Measurements from ENCODE around the gene SGCA. TPM values are rescaled to one million over a fixed set of nuclear protein-coding genes. Genes with fewer than 3 reads are reported as not detected.

SGCA gene
- total and polyA plus RNA-seq, 2 donors (not counting 3 experiments of a cell fraction or from before 2014, with no cell fraction given) = not detected

GRCh38 chr17:50199211-50199802 lies 33.5 kb downstream of the SGCA start:
- intact Hi-C loops (cut with micrococcal nuclease) = no loop called here
- ChIA-PET CTCF (interaction anchor here (1.0 to 3.9 kb wide), 18 partner anchors 11 to 302 kb away, joined by 3 to 390 read pairs (median 10); partner anchors contain the start of genes LRRC59, RSAD1 and TMEM92), POLR2A (interaction anchor here (0.6 kb wide), 1 partner anchor 78 kb away, joined by 8 read pairs; no protein-coding TSS in a partner anchor)
- dilution Hi-C loops (cut with MboI; ENCODE audit: extremely low pct_ligation_motif_present, low sequenced_read_pairs) = no loop called here
- Histone ChIP-seq H3K9me3 (replicated peaks; ENCODE audit: control insufficient read depth, insufficient read depth, low read length) (no peaks in the 10 kb centered on the region), H3K27me3 (ENCODE audit: control insufficient read depth in 2 of 2, insufficient read depth in 2 of 2, low read length in 2 of 2) (peaks cover 13 to 21% of the 10 kb centered on the region in 2 experiments), H3K4me1 (ENCODE audit: control insufficient read depth, extremely low read depth, insufficient read depth, low read length) (no peaks in the 10 kb centered on the region), H3K9ac (replicated peaks; ENCODE audit: extremely low read depth, insufficient read depth, low read length) (no peak overlapping the region), H3K4me3 (replicated peaks in 1 of 3; ENCODE audit: insufficient read depth in 1 of 3, low read depth in 1 of 3, low read length in 3 of 3) (no peak overlapping the region), H2AFZ (ENCODE audit: low read depth, low read length) (no peak overlapping the region), H3K4me2 (ENCODE audit: insufficient read depth, low read length) (no peak overlapping the region), H3K27ac (ENCODE audit: insufficient read depth, low read depth, low read length) (no peak overlapping the region), H3K79me2 (ENCODE audit: control insufficient read depth, insufficient read depth, low read length) (no peaks in the 10 kb centered on the region), H3K36me3 (ENCODE audit: control insufficient read depth in 2 of 2, extremely low read depth in 1 of 2, insufficient read depth in 2 of 2, low read length in 2 of 2) (no peaks in the 10 kb centered on the region), H4K20me1 (replicated peaks; ENCODE audit: control insufficient read depth, extremely low read depth, insufficient read depth, low read length) (no peaks in the 10 kb centered on the region), H3K9me1 (replicated peaks; ENCODE audit: control insufficient read depth, extremely low read depth, insufficient read depth, low read length) (no peaks in the 10 kb centered on the region)
- FAIRE-seq = no peak
- TF ChIP-seq POLR2A (IDR thresholded peaks at IDR 0.05; ENCODE audit: low read depth, low read length) = no peak
- TF ChIP-seq JUN (IDR thresholded peaks at IDR 0.05; ENCODE audit: borderline replicate concordance, insufficient read depth, insufficient read length, low read depth) = no peak
- TF ChIP-seq, protein P1, sequence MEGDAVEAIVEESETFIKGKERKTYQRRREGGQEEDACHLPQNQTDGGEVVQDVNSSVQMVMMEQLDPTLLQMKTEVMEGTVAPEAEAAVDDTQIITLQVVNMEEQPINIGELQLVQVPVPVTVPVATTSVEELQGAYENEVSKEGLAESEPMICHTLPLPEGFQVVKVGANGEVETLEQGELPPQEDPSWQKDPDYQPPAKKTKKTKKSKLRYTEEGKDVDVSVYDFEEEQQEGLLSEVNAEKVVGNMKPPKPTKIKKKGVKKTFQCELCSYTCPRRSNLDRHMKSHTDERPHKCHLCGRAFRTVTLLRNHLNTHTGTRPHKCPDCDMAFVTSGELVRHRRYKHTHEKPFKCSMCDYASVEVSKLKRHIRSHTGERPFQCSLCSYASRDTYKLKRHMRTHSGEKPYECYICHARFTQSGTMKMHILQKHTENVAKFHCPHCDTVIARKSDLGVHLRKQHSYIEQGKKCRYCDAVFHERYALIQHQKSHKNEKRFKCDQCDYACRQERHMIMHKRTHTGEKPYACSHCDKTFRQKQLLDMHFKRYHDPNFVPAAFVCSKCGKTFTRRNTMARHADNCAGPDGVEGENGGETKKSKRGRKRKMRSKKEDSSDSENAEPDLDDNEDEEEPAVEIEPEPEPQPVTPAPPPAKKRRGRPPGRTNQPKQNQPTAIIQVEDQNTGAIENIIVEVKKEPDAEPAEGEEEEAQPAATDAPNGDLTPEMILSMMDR (IDR thresholded peaks at IDR 0.05; ENCODE audit: extremely low read depth in 1 of 2, insufficient read depth in 1 of 2, low read depth in 1 of 2, low read length in 2 of 2) = no peak
- TF ChIP-seq FOS (IDR thresholded peaks at IDR 0.05; ENCODE audit: borderline replicate concordance, insufficient read depth, low read length) = no peak
- TF ChIP-seq GATA2 (IDR thresholded peaks at IDR 0.05; ENCODE audit: insufficient read depth, insufficient read length, low read depth, low read length) = no peak
- TF ChIP-seq MAX (IDR thresholded peaks at IDR 0.05; ENCODE audit: insufficient read depth, insufficient read length) = no peak
- TF ChIP-seq EZH2 (IDR thresholded peaks at IDR 0.05; ENCODE audit: borderline replicate concordance, low read depth, low read length, severe bottlenecking) = no peak
- no peak for TF ChIP-seq MYC (IDR thresholded peaks at IDR 0.05; ENCODE audit: low read depth, low read length)
- TF ChIP-seq POLR2AphosphoS5 (IDR thresholded peaks at IDR 0.05; ENCODE audit: insufficient read depth, low read depth, low read length) = no peak
- DNase-seq (ENCODE audit: low read depth, low spot score) = no peak
- no TSS peak for BruUV-seq (replicated peaks)

All from endothelial cell of umbilical vein (primary cell).